AG04450 (cell line): ENCODE measurements around the gene GC. TPM values are rescaled to one million over a fixed set of nuclear protein-coding genes. Genes with fewer than 3 reads are reported as not detected.

Experiments
- CTCF ChIA-PET: fragments of 300-600, 350-600 bp; formaldehyde crosslinking; extraction: SDS; loops from one replicate; lab custom pipeline; 2022; ENCODE audit warnings: antibody characterized with exemption, inconsistent platforms; lab: Charles Lee
- POLR2A ChIA-PET: fragments of 350-600 bp; formaldehyde crosslinking; extraction: SDS; loops from one replicate; lab custom pipeline; 2021; ENCODE audit warnings: antibody characterized with exemption, inconsistent platforms; lab: Yijun Ruan, JAX
- DNase-seq: peaks from one replicate; pipeline ENCODE4 v3.0.0-alpha.2; 2011; ENCODE audit warnings: low read depth, low spot score
- H3K27ac ChIP-seq: one replicate; pipeline ENCODE4 v1.5.1; 2012; ENCODE audit warnings: low read depth, low read length, control low read depth
- H3K27me3 ChIP-seq: one replicate; pipeline ENCODE4 v1.6.0; 2012; ENCODE audit warnings: low read length; ENCODE audit not compliant: control insufficient read depth, insufficient read depth
- H3K4me3 ChIP-seq: 2 replicates; pipeline ENCODE4 v1.5.1; 2011; ENCODE audit warnings: mild to moderate bottlenecking, low read depth, low read length, control low read depth
- H3K9me3 ChIP-seq: 2 replicates; pipeline ENCODE4 v1.5.1; 2012; ENCODE audit warnings: low read length; ENCODE audit not compliant: control insufficient read depth, insufficient read depth
- polyA plus RNA-seq: library from polyadenylated mRNA; depleted of rRNA; stranded (reverse); fragments of >200 nt; gene quantifications from 2 replicates; pipeline ENCODE4 v1.2.3, GENCODE V29; 2011
- TF ChIP-seq, protein P1 (sequence below): IDR thresholded peaks from 2 replicates; pipeline ENCODE4 v1.5.1; 2011; ENCODE audit warnings: low read depth, low read length, control low read depth, inconsistent platforms

The GC gene
- polyA plus RNA-seq, 1 experiment: not detected

- H3K27me3 ChIP-seq: no peaks in the 10 kb centered on the region
- ChIA-PET CTCF (no interaction called here), POLR2A (no interaction called here)
- TF ChIP-seq, protein P1, sequence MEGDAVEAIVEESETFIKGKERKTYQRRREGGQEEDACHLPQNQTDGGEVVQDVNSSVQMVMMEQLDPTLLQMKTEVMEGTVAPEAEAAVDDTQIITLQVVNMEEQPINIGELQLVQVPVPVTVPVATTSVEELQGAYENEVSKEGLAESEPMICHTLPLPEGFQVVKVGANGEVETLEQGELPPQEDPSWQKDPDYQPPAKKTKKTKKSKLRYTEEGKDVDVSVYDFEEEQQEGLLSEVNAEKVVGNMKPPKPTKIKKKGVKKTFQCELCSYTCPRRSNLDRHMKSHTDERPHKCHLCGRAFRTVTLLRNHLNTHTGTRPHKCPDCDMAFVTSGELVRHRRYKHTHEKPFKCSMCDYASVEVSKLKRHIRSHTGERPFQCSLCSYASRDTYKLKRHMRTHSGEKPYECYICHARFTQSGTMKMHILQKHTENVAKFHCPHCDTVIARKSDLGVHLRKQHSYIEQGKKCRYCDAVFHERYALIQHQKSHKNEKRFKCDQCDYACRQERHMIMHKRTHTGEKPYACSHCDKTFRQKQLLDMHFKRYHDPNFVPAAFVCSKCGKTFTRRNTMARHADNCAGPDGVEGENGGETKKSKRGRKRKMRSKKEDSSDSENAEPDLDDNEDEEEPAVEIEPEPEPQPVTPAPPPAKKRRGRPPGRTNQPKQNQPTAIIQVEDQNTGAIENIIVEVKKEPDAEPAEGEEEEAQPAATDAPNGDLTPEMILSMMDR: no peak
- H3K27ac ChIP-seq: no peak overlapping the region
- no peak for DNase-seq
- H3K4me3 ChIP-seq: no peak overlapping the region
- H3K9me3 ChIP-seq: no peaks in the 10 kb centered on the region
These were observed 2.1 kb upstream of the GC start for GRCh38 chr4:71785959-71786358.

GRCh38 chr4:71784569-71785197, 804 bp upstream of the GC start:
- H3K27ac ChIP-seq: no peak overlapping the region
- ChIA-PET POLR2A (no interaction called here), CTCF (no interaction called here)
- no peak overlapping the region for H3K4me3 ChIP-seq
- no peaks in the 10 kb centered on the region for H3K27me3 ChIP-seq
- no peaks in the 10 kb centered on the region for H3K9me3 ChIP-seq
- no peak for DNase-seq
- TF ChIP-seq, protein P1: no peak

GRCh38 chr4:71777891-71778290, 6.0 kb downstream of the GC start:
- CTCF ChIA-PET: no interaction called here
- H3K4me3 ChIP-seq: no peak overlapping the region
- no peak overlapping the region for H3K27ac ChIP-seq
- H3K27me3 ChIP-seq: no peaks in the 10 kb centered on the region
- TF ChIP-seq, protein P1: no peak
- POLR2A ChIA-PET: no interaction called here
- no peaks in the 10 kb centered on the region for H3K9me3 ChIP-seq
- DNase-seq: no peak

DNA sequence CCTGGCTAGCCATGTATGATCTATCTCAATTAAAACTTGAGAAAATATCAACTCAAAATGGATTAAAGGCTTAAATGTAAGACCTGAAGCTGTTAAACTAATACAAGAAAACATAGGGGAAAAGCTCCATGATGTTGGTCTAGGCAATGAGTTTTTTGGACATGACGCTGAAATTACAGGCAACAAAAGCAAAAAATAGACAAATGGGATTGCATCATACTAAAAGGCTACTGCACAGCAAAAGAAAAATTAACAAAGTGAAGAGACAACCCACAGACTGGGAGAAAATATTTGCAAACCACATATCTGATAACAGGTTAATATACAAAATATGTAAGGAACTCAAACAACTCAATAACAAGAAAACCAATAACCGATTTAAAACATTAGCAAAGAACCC, 8.4 kb downstream of the GC start:
- no peak for DNase-seq
- Histone ChIP-seq H3K27ac (no peak overlapping the region), H3K9me3 (no peaks in the 10 kb centered on the region), H3K27me3 (no peaks in the 10 kb centered on the region), H3K4me3 (no peak overlapping the region)
- TF ChIP-seq, protein P1: no peak
- CTCF ChIA-PET: no interaction called here
- POLR2A ChIA-PET: no interaction called here

DNA sequence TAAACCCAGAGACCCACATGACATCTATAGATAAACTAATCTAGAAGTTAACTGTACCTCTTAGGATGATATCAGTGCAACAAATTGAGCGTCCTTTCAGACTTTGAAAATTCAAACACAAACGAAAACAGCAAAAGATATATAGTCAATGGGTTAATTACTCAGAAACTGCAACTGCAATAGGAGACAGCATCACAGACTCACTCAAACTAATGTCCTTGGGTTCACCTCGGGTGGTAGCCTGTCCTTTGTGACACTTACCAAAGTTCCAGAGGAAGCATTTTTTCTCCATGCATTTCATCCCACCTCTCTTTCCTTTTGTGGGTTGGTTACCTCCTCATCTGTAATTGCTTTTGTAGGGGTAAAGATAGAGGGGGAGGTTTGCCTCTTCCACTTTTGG, 9.7 kb downstream of the GC start:
- Histone ChIP-seq H3K9me3 (no peaks in the 10 kb centered on the region), H3K27ac (no peak overlapping the region), H3K4me3 (no peak overlapping the region), H3K27me3 (no peaks in the 10 kb centered on the region)
- TF ChIP-seq, protein P1: no peak
- DNase-seq: no peak
- CTCF ChIA-PET: no interaction called here
- POLR2A ChIA-PET: no interaction called here
